ENCODE results near the gene KCNK6.

GRCh38 chr19:38359242-38360021, 39.8 kb downstream of the KCNK6 start:
- TF ChIP-seq CTCF (IDR thresholded peaks at IDR 0.05) (no peak), EZH2 (IDR thresholded peaks at IDR 0.05; ENCODE audit: borderline replicate concordance, insufficient read depth, low read depth, low read length, poor library complexity, severe bottlenecking) (no peak)
